NCI-H2029 (cell line): ENCODE measurements around the gene EFNA3.

Experiments used
- DNase-seq: peaks from one replicate; lab custom pipeline; 2025; lab: John Stamatoyannopoulos, UW

EFNA3 gene, protein sequence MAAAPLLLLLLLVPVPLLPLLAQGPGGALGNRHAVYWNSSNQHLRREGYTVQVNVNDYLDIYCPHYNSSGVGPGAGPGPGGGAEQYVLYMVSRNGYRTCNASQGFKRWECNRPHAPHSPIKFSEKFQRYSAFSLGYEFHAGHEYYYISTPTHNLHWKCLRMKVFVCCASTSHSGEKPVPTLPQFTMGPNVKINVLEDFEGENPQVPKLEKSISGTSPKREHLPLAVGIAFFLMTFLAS

DNA sequence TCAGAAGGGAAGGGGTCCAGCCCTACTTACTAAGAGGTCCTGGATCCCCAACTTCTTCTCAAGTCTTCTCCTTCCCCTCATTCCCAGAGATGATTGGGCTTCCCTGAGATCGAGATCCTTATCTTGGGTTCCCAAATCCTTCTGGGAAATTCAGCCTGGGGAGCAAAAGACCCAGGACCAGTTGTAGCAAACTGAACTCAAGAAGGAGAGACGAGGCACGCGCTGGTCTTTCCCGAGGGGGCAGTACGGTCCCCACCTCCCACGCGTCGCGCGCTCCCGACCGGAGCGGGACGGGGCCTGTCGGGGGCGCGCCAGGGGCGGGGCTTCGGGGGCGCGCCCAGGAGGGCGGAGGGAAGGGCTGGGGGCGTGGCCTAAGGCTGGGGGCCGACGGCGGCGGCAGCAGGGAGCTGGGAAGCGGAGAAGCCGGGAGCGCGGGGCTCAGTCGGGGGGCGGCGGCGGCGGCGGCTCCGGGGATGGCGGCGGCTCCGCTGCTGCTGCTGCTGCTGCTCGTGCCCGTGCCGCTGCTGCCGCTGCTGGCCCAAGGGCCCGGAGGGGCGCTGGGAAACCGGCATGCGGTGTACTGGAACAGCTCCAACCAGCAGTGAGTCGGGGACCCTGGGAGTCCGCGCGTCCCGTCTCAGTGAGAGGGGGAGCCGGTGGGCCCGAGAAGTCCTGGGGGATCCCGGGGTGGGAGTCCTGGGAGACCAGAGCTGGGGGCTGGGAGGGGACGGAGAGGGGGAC, at the start of gene EFNA3:
TSS of gene EFNA3 (plus strand) at position 369 of the 741 bp plus-strand sequence. CDS start at position 474, 105 bp downstream.
- DNase-seq = peak; percentile 29

DNA sequence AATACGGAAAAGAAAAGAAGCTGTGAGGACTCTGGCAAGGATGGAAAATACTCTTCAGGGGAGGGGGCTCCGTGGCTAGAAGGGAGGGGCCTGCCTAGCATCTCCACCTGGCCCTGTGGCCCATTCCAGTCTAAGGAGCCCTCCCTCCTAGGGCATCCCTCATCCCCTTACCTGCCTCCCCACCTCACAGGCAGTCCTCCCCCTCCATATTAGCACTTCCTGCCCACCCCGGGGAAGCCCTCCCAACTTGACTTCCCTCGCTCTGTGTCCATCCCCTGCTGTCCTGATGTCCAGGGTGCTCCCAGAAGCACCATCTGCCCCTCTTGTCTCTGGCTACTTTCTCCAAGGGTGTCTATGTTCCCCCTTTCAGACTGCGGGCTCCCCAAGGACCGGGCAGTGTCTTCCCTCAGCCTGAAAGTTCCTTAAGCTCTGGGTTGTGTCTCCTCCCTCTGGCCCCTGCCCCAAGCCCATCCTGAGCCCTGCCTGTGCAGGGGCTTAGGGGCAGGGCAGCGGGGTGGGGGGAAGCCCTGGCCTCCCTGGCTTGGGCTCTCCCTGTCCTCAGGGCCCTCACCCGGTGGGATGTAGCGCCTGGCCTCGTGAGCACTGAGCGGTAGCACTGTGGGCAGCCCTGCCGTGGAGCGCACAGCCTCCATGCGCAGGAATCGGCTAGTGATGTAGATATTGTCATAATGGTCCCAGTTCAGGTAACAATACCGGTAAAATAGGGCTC, 49.0 kb upstream of the EFNA3 start:
- no peak for DNase-seq

DNA sequence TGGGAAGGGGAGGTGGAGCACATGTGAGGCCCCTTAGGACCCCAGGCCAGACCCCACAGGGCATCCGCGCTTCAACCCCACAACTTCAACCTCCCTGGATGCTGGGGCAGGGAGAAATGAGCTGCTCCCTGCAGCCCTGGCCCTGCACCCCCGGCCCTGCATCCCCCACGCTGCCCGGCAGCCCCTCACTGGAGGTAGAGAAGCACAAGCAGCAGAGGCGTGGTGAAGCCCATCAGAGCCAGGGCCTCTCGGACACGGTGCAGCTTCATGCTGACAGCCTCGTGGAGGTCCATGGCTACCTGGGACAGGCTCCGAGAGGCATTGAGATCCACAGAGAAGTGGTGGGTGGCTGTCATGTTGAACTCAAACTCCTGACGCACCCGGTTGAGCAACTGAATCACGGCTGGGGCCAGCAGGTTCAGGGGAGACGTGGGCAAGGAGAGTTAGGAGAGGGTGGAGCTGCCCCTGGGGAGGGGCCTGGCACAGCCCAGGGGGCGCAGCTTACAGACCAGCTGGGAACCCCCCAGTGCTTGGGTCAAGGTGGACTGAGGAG, 48.3 kb upstream of the EFNA3 start:
- no peak for DNase-seq

DNA sequence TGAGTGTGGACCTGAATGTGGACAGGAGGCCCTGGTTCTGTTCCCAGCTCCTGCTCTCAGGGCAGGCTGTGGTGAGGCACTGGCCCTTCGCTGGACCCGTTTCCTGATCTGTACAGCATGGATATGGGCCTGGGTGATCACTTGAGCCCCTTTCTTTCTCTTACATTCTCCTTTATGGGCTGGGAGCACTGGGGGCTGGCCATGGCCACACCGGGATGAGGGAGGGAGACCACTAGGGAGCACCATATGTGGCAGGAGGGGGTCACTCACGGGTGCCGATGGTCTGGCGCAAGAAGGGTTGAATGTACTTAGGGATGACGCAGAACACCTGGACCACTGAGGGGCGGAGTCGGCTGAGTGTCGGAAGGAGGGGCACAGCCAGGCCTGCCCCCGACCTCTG, 47.7 kb upstream of the EFNA3 start:
- DNase-seq = no peak

DNA sequence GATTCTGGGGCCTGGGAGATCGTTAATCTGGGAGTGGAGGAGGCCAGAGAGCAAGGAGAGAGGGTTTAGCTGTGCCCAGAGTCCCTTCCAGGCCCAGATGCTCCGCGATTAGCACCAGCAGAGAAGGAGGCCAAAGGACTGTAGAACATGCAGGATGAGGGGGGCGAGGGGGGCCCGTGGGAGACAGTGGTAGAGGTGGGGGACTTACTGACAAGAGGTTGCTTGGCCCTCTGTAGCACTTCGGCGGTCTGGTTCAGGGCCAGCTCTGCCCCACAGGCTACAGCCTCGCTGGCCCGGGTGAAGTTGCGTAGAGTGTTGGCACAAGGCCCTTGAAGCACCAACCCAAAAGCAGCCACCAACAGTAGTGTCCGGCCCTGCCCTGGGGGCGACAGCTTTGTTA, 45.8 kb upstream of the EFNA3 start:
- DNase-seq = no peak

DNA sequence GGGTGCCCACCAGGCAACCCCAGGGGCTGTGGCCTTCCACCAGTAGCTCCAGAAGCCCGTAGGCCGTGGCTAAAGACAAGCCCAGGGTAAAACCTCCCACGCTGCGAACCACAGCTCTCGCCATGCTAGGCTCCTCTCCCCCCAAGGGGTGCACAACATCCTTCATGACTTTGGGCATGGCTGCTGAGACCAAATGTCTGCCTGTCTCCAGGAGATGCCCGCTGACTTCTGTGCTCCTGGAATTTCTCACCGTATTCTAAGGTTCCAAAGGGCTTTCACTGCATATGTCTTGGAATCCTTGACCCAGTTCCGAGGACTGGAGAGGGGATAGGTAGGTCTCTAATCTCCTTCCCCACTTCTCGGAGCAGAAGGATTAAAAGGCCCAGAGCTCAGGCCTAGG, 45.1 kb upstream of the EFNA3 start, which contains the start of the genes DCST1 and DCST2:
TSS of gene DCST1 (plus strand) at position 301 of the 400 bp plus-strand sequence. CDS start 213 bp downstream, outside the sequence.
TSS of gene DCST2 (minus strand) at position 258 of the 400 bp plus-strand sequence. CDS start at position 178, 80 bp downstream.
- DNase-seq = no peak

DNA sequence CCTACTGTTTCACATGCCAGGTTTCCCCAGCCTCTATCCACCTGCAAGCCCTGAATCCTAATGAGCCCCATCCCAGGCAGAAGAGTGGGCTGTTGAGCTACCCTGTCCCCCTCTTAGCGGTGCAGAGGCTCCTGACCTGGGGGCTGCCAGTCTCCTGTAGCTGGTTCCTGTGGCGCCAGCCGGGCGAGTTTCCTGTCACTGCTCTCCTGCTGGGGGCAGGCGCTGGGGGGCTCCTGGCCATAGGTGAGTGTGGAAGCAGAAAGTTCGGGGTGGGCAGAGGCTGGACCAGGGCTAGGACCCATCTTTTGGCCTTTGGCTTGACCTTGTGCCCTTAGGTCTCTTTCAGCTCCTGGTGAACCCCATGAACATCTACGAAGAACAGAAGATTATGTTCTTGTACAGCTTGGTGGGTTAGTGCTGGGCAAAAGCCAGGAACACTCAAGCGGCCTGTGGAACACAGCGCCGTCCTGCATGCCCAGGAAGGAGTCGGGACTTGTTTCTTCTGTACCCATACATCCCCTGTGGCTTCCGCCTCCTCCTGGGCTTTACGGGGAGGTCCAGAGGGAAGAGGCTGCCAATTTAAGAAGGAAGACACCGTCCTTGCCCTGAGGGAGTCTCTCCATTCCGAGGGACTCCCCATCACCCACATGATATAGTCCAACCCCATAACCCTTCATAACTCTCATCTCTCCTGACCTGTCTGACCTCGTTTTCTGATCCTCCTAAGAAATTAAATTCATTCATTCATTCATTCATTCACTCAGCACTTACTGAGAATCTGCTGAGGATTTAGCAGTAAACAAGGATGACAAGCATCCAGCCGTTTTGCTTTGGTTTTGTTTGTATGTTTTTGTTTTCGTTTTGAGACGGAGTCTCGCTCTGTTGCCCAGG, 44.1 kb upstream of the EFNA3 start:
- no peak for DNase-seq

DNA sequence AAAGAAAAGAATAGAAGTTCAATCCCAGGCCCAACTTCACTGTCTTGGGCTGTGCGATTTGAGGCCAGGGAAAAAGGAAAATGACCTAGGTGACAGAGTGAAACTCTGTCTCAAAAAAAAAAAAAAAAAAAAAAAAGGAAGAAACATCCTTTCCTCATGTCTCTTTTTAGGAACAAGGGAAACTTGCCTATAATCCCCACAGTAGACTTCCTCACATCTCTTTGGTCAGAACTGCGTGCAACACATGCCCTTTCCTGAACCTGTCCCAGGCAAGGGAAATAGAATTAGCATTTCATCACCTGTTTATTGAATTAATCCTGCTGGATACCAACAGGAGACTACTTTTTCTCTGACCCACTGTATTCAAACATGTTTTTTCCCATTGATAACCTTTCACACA, 42.7 kb upstream of the EFNA3 start:
- DNase-seq = no peak

DNA sequence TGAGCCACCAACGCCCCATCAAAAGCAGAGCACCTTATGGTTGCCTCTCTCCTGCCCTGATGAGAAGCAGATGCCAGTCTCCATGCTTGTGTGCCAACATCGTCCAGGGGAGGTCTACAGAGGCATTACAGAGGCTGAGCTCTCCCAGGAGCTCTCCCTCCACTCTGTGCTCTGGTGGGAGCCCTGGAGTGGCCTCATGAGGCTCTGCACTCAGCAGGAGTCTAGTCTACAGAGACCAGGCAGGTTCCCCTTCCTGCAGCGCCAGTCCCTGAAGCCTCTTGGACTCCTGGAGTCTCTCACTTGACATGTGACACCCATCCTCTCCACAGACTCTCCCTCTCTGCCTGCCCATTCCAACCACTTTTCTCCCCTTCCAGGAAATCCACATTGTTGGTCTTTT, 41.6 kb upstream of the EFNA3 start:
- peak; percentile 25 for DNase-seq

DNA sequence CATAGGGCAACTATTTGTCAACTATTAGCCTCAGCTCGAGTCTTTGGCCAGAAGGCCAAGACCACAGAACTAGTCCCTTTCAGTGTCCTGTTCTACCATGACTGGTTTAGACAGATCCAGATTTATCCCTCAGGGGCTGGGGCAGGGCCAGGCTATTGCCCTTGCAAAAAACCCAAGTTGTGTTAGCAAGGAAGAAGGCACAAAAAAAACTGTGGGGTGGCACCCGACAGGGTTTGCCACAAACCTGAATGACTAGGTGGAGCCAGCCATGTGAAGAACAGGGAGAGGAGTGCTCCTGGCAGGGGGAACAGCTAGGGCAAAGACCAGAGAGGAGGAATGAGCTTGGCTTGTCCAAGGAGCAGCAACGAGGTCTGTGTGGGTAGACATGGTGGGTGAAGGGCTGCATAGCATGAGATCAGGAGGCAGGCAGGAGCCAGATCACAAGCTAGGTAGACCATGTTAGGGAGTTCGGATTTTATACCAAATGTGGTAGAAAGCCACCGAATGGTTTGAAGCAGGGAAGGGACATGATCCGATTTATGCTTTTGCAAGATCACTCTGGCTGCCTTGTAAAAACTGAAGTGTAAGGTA, 40.7 kb upstream of the EFNA3 start:
- no peak for DNase-seq

DNA sequence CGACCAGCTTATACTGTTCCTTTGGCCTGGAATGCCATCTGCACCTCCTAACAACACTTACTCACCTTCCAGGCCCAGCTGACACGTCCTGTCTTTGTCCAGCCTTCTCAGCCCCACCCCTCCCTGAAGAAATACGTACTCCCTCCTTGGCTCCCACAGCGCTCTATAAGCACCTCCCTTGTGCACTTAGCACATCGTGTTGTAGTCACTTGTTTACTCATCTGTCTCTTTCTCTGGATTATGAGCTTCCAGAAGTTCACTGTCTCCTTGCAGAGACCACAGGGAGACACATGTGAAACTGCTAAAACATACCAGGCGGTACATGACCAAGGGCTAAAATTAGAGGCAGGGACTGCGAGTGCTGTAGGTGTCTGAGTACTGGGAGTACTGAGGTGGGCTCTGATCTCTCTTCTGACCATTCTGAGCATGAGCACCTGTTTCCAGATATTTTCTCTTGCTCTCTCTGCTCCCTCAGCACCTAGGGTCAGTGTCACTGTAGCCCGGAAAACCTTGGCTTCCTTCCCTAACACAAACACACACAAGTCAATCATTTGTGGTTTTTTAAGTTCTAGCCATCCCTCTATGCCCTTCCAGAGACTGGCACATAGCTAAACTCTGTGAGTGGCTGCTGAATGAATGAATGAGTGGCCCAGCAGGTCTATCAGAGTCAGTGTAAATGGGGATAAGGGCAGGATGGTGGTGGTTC, 39.9 kb upstream of the EFNA3 start:
- DNase-seq = no peak

DNA sequence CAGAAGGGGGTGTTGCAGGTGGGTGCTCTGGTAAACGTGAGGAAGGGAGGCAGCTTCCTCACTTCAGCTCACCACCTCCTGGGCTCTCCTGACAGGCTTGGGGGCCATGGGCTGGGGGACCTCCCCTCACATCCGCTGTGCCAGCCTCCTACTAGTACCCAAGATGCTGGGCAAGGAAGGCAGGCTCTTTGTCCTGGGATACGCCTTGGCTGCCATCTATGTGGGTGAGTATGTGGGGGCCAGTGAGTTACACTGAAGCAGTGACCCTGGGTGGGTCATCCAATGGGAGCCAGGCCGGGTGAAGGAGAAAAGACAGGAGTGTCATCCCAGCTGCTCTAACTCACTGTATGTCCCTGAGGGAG, 39.3 kb upstream of the EFNA3 start:
- no peak for DNase-seq

DNA sequence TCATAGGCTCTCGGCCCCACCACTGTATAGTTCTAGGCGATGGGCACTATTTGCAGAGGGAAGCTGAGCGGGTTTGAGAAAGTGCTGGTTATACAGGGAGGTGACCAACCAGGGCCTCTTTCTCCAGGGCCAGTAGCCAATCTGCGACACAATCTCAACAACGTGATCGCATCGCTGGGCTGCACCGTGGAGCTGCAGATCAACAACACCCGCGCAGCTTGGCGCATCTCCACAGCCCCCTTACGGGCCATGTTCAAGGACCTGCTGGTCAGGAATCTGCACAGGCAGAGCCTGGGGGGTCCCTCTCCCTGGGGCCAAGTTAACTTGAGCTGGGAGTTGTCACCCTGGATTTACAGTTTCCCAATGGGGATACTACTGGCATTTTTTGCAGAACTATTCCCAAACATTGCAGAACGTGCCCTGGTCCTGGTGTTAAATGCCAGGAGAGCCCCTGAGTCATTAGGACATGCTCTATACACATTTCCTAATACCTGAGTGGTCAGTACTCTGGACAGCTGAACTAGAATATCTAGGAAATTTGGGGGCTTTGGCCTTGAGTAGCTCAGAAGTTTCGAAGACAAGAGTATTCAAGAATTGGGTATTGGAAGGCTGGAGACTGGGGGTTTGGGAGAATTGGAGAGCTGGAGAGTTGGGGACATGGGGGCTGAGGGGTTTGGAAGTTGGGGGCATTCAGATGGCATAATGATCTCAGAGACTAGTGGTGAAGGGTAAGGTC, 38.1 kb upstream of the EFNA3 start:
- DNase-seq = no peak

DNA sequence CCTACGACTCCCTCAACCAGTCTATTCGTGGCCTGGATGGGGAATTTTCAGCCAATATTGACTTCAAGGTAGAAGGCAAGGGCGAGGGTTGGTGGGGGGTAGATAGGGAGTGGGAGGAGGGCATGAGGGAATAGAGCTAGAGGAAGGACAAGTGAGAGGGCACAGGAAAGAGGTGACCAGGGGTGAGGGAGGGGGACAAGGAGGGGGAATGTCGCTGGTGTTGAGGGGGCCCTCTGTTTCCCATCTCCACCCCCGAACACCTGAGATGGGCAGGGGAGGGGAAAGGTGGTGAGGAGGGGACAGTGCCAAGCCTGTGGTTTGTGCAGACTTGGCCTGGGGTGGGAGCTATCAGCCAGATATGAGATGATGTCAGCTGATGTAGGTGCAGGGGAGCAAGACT, 35.8 kb upstream of the EFNA3 start:
- DNase-seq = no peak

DNA sequence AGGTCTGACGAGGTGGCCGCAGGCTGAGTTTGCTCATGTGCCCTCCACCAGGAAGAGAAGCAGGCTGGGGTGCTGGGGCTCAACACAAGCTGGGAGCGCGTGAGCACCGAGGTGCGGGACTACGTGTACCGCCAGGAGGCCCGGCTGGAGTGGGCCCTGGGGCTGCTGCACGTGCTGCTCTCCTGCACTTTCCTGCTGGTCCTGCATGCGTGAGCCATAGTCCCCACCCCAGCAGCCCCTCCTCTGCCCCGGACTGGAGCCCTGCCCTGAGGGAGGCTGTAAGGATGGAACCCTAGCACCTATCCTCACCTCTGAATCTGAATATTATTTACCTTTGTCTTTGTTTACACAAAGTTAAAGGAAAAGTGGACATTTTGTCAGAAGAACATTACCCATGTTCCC, 35.3 kb upstream of the EFNA3 start:
- DNase-seq = no peak

DNA sequence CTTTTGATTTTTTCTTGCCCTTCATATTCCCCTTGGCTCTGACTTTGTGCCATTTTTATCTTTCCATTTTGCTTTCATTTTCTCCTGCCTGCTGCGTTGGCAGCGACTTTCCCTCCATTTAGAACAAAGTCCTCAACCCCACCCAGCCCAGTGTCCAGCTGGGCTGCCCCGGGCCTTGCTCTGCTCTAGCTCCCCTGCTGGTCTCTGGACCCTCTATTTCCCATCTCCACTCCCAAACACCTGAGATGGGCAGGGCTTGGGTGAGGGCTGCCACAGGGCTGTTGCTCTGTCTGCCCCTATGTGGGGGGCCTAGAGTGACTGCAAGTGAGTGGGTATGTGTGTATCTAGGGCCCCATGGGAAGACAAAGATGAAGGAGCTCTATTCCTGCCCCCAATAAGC, 34.8 kb upstream of the EFNA3 start:
- DNase-seq = no peak

DNA sequence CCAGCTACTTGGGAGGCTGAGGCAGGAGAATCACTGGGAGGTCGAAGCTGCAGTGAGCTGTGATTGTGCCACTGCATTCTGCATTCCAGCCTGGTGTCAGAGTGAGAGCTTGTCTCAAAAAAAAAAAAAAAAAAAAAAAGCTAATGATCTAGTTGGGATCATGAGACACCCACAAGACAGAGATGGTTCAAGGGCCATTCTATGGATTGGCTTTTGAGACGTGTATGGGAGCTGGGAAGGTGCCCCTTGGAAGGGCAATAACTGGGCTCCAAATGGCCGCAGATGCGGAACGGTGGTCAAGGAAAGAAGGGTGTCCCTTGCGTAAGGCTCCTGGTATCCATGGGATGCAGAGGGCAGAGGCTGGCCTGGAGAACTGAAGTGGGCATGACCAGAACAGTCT, 34.3 kb upstream of the EFNA3 start:
- no peak for DNase-seq

DNA sequence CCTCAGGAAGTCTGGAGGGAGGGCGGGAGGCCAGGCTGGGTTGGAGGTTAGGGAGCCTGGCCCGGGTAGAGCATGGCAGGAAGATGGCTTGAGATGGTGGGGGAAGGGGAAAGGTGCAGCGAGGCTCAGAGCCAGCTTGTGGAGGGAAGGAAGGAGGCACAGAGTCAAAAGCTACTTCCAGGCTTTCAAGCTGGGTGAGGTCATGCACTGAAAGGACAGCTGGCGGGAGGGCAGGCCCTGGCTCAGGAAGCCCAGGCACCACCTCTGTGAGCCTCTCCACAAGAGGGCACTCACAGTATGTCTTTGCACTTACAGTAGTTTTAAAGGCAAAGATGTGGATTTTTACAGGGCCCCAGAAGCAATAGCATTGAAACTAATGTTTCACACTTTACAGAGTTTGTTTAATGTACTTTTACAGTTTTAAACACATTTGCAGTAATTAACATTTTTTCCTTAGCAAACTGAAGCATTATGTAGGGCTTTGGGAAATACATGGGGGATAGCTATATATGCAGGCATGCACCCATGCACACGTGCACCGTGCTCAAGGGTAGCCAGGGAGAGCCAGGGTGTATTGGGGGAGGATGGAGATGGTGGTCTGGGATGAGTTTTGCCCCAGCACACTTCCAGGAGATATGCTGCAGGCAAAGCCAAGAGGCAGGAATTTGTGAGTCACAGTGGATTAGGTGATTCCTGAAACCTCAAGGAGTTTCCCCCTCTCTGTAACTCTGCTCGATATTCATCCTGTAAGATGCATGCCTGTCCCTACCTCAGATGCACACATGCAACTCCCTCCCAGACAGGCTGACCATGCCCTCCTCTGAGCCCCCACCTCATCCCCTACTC, 33.6 kb upstream of the EFNA3 start:
- peak; percentile 79 for DNase-seq
